GM12878 (cell line): ENCODE results near the gene FBXO17.

Experiments used
- CHD4 ChIP-seq: fragments of 200-600 bp; sonication (generic); IDR thresholded peaks from 2 replicates; pipeline ENCODE4 v1.6.1; 2016; ENCODE audit warnings: mild to moderate bottlenecking
- FOXK2 ChIP-seq: fragments of 450-650 bp; IDR thresholded peaks from 2 replicates; pipeline ENCODE4 v1.6.1; 2017; ENCODE audit warnings: mild to moderate bottlenecking, moderate library complexity
- HDAC2 ChIP-seq: fragments of 200-600 bp; sonication (generic); IDR thresholded peaks from 2 replicates; pipeline ENCODE4 v1.6.1; 2017
- KDM1A ChIP-seq: fragments of 200-600 bp; sonication (generic); IDR thresholded peaks from 2 replicates; pipeline ENCODE4 v1.6.1; 2016; ENCODE audit warnings: borderline replicate concordance
- POLR2A ChIP-seq: IDR thresholded peaks from 2 replicates; pipeline ENCODE4 v1.6.1; 2011; ENCODE audit warnings: low read depth, mild to moderate bottlenecking, low read length
- POLR2AphosphoS2 ChIP-seq: IDR thresholded peaks from 2 replicates; pipeline ENCODE4 v1.6.1; 2011; ENCODE audit warnings: low read depth, mild to moderate bottlenecking, low read length, improper control_type of control experiment, moderate library complexity
- POLR2AphosphoS5 ChIP-seq: IDR thresholded peaks from 2 replicates; pipeline ENCODE4 v1.6.1; 2011; ENCODE audit warnings: mild to moderate bottlenecking, low read length, inconsistent platforms
- RFX5 ChIP-seq: IDR thresholded peaks from 2 replicates; pipeline ENCODE4 v1.6.1; 2011; ENCODE audit warnings: low read depth, low read length, improper control_type of control experiment
- TBL1XR1 ChIP-seq: IDR thresholded peaks from 2 replicates; pipeline ENCODE4 v1.6.1; 2012; ENCODE audit warnings: low read depth, low read length, improper control_type of control experiment
- ZNF274 ChIP-seq: IDR thresholded peaks from one replicate; pipeline ENCODE4 v1.8.0; 2011; ENCODE audit not compliant: insufficient read length, insufficient read depth
- TF ChIP-seq, protein P1 (sequence below): fragments of 450-650 bp; IDR thresholded peaks from 2 replicates; pipeline ENCODE4 v1.6.1; 2016; ENCODE audit warnings: mild to moderate bottlenecking, moderate library complexity, borderline replicate concordance
- TF ChIP-seq, protein P2 (sequence below), 3 experiments: IDR thresholded peaks in 2 of 3; conservative IDR thresholded peaks in 1 of 3; 2 replicates each; pipeline ENCODE4 v1.5.1; 2011; ENCODE audit warnings: low read depth in 3 of 3, low read length in 3 of 3, mild to moderate bottlenecking in 3 of 3, control low read depth in 2 of 3, moderate library complexity in 2 of 3, inconsistent platforms in 1 of 3, mixed read lengths in 1 of 3; ENCODE audit not compliant: control insufficient read depth in 2 of 3, insufficient read depth in 1 of 3; ENCODE audit errors: extremely low read depth in 1 of 3
- TF ChIP-seq, protein P3 (sequence below): IDR thresholded peaks from 2 replicates; pipeline ENCODE4 v1.6.1; 2012; ENCODE audit warnings: mild to moderate bottlenecking, low read depth, low read length

DNA sequence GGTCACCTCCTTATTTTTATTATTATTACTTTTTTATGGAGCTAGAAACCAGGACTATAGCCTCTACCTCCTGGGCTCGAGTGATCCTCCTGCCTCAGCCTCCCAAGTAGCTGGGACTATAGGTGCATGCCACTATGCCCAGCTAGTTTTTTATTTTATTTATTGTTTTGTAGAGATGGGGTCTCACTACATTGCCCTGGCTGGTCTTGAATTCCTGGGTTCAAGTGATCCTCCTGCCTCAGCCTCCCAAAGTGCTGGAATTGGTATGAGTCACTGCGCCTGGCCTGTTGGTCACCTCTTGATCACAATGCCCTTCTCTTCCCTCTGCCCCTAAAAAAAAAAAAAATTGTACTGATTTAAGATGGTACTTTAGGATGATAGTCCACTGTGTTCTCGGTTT, 24.4 kb downstream of the FBXO17 start:
- TF ChIP-seq FOXK2 (no peak), ZNF274 (no peak), CHD4 (no peak), HDAC2 (no peak), RFX5 (no peak), TBL1XR1 (no peak), POLR2AphosphoS2 (no peak), POLR2AphosphoS5 (no peak), POLR2A (no peak), KDM1A (no peak)
- TF ChIP-seq, protein P1, sequence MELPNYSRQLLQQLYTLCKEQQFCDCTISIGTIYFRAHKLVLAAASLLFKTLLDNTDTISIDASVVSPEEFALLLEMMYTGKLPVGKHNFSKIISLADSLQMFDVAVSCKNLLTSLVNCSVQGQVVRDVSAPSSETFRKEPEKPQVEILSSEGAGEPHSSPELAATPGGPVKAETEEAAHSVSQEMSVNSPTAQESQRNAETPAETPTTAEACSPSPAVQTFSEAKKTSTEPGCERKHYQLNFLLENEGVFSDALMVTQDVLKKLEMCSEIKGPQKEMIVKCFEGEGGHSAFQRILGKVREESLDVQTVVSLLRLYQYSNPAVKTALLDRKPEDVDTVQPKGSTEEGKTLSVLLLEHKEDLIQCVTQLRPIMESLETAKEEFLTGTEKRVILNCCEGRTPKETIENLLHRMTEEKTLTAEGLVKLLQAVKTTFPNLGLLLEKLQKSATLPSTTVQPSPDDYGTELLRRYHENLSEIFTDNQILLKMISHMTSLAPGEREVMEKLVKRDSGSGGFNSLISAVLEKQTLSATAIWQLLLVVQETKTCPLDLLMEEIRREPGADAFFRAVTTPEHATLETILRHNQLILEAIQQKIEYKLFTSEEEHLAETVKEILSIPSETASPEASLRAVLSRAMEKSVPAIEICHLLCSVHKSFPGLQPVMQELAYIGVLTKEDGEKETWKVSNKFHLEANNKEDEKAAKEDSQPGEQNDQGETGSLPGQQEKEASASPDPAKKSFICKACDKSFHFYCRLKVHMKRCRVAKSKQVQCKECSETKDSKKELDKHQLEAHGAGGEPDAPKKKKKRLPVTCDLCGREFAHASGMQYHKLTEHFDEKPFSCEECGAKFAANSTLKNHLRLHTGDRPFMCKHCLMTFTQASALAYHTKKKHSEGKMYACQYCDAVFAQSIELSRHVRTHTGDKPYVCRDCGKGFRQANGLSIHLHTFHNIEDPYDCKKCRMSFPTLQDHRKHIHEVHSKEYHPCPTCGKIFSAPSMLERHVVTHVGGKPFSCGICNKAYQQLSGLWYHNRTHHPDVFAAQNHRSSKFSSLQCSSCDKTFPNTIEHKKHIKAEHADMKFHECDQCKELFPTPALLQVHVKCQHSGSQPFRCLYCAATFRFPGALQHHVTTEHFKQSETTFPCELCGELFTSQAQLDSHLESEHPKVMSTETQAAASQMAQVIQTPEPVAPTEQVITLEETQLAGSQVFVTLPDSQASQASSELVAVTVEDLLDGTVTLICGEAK, result no peak
- TF ChIP-seq, protein P2, sequence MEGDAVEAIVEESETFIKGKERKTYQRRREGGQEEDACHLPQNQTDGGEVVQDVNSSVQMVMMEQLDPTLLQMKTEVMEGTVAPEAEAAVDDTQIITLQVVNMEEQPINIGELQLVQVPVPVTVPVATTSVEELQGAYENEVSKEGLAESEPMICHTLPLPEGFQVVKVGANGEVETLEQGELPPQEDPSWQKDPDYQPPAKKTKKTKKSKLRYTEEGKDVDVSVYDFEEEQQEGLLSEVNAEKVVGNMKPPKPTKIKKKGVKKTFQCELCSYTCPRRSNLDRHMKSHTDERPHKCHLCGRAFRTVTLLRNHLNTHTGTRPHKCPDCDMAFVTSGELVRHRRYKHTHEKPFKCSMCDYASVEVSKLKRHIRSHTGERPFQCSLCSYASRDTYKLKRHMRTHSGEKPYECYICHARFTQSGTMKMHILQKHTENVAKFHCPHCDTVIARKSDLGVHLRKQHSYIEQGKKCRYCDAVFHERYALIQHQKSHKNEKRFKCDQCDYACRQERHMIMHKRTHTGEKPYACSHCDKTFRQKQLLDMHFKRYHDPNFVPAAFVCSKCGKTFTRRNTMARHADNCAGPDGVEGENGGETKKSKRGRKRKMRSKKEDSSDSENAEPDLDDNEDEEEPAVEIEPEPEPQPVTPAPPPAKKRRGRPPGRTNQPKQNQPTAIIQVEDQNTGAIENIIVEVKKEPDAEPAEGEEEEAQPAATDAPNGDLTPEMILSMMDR (IDR thresholded peaks at IDR 0.05 in 2 of 3, conservative IDR thresholded peaks at IDR 0.05 in 1 of 3; ENCODE audit: control insufficient read depth in 2 of 3, extremely low read depth in 1 of 3, insufficient read depth in 1 of 3, low read depth in 3 of 3, low read length in 3 of 3), result no peak
- TF ChIP-seq, protein P3, sequence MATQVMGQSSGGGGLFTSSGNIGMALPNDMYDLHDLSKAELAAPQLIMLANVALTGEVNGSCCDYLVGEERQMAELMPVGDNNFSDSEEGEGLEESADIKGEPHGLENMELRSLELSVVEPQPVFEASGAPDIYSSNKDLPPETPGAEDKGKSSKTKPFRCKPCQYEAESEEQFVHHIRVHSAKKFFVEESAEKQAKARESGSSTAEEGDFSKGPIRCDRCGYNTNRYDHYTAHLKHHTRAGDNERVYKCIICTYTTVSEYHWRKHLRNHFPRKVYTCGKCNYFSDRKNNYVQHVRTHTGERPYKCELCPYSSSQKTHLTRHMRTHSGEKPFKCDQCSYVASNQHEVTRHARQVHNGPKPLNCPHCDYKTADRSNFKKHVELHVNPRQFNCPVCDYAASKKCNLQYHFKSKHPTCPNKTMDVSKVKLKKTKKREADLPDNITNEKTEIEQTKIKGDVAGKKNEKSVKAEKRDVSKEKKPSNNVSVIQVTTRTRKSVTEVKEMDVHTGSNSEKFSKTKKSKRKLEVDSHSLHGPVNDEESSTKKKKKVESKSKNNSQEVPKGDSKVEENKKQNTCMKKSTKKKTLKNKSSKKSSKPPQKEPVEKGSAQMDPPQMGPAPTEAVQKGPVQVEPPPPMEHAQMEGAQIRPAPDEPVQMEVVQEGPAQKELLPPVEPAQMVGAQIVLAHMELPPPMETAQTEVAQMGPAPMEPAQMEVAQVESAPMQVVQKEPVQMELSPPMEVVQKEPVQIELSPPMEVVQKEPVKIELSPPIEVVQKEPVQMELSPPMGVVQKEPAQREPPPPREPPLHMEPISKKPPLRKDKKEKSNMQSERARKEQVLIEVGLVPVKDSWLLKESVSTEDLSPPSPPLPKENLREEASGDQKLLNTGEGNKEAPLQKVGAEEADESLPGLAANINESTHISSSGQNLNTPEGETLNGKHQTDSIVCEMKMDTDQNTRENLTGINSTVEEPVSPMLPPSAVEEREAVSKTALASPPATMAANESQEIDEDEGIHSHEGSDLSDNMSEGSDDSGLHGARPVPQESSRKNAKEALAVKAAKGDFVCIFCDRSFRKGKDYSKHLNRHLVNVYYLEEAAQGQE, result no peak
